ENCODE data around the gene CACNG7.

CACNG7 gene

DNA sequence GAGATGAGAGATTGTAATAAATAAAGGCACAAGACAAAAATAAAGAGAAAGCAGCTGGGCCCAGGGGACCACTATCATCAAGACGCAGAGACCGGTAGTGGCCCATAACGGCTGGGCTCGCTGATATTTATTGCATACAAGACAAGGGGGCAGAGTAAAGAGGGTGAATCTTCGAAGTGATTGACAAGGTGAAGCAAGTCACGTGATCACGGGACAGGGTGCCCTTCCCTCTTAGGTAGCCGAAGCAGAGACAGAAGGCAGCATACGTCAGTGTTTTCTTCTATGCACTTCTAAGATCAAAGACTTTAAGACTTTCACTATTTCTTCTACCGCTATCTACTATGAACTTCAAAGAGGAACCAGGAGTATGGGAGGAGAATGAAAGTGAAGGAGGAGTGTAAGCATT is 31.7 kb upstream of the CACNG7 start:
- no peak for DNase-seq (ENCODE audit: low read depth)
- no peak overlapping the region for H3K4me3 ChIP-seq (ENCODE audit: low read depth, low read length)

DNA sequence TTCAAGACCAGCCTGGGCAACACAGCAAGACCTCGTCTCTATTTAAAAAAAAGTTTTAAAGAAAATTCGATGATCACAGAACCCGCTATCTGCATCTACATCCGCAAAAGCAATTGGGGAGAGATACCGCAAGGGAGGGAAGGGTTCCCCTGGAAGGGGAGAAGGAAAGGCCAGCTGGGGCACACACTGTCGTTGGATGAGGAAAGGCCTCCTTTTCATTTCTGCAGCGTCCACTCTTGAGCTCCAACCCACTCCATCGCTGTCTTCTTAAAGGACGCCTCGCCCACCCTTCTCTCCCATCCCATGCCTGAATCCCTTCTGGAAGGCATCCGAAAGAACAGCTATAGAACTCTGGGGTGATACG is 30.3 kb upstream of the CACNG7 start:
- DNase-seq (ENCODE audit: low read depth), result no peak

DNA sequence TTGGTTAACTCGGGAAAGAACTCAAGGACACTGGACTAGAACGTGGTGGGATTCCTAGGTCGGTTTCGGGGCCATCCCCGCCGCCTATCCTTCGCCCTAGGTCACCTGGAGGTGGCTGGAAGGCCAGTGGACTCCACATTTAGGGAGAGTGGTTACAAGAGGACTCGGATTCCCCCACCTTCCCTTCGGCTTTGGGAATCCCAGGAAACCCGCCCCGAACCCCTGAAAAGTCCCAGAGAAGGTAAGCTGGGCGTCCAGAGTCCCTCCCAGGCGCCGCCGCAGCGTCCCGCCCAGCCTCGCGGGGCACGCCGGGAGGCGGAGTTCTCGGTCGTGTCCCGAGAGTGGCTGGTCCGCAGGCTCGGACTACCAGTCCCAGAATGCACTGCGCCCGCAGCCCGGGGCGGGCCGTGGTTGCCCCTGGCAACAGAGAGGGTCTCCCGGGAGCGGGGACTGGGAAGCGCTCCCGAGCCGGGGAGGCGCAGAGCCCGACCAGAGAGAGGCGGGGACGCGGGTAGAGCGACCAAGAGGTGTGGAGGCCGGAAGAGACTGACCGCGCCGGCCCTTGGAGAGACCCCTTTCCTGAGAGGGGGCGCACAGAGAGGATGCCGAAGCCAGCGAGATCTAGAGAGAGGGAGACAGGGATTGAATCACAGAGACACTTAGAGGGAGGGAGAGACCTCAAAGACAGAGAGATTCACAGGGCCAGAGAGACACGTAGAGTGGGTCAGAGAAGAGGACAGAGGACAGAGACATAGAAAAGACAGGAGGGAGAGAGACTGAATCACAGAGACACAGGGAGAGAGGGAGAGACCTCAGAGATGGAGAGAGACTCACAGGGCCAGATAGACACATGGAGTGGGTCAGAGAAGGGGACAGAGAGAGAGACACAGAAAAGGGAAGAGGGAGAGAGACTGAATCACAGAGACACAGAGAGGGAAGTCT is 29.7 kb upstream of the CACNG7 start:
- H3K4me3 ChIP-seq (ENCODE audit: low read depth, low read length), result peak overlapping the region; percentile 62
- peak; percentile 77 for DNase-seq (ENCODE audit: low read depth)

More for the DNA sequence above, 30.3 kb upstream of the CACNG7 start:
- peak overlapping the region; percentile 62 for H3K4me3 ChIP-seq (ENCODE audit: low read depth, low read length)

DNA sequence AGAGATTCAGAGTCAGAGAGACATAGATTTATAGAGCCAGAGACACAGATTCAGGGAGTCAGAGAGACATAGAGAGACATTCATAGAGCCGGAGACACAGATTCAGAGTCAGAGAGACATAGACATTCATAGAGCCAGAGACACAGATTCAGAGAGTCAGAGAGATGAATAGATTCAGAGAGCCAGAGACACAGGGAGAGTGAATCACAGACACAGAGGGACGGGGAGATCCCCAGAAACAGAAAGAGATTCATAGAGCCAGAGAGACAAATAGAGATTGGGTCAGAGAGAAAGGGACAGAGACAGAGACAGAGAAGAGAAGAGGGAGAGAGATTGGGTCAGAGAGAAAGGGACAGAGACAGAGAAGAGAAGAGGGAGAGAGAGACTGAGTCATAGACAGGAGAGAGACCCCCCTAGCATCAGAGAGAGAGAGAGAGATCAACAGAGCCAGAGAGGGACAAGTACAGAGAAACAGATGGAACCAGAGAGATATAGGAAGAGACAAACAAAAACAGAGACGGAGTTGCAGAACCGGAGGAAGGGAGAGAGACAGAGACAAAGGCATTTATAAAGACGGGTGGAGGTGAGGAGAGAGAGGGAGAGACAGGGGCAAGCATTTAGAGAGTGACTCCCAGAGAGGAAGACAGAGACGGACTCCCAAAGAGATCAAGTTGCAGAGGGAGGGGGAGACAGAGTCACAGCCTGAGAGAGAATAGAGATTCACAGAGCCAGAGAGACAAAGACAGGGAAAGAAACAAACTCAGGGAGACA is 28.2 kb upstream of the CACNG7 start:
- DNase-seq (ENCODE audit: low read depth), result no peak
- H3K4me3 ChIP-seq (ENCODE audit: low read depth, low read length), result no peak overlapping the region

DNA sequence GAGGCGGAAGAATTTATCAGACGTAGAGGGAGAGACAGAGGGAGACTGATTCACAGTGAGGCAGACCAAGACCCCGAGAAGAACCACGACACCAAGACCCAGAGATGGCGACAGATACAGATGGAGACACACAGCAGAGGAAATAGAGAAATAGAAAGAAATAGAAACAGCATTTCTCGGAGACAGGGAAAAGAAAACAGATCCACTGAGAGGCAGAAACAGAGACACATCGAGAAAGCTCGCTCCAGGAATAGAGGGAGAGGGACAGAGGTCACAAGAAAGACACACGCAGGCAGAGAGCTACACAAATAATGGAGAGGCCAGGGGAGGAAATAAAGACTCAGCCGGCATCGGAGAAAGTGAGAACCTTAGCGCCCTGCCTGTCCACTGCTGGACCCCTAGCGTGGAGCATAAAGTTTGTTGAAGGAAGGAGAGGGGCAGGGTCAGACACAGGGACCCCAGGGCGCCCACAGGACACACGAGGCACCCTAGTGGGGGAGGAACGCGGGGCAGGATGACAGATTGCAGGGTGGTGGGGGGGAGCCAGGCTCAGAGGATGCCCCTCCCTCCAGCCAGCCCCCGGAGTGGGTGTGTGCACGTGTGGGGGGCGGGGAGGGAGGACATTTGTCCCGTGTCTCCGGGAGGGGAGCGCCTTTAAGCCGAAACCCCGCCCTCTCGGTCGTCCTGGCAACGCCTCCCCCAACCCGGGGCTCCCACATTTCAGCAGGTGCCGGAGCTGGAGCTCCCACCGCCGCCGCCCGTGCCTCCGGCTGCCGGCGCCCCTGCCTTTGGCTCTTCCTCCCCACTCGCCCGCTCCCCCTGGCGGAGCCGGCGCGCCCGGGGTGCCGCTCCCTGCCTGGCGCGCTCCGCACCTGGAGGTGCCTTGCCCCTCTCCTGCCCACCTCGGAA is 27.3 kb upstream of the CACNG7 start, which contains the start of gene PRKCG:
PRKCG (plus strand) TSS at position 716 of the 909 bp plus-strand sequence. CDS start 298 bp downstream, outside the sequence.
- DNase-seq (ENCODE audit: low read depth), result no peak
- peak within 1 kb of the TSS; percentile 42 for H3K4me3 ChIP-seq (ENCODE audit: low read depth, low read length)

DNA sequence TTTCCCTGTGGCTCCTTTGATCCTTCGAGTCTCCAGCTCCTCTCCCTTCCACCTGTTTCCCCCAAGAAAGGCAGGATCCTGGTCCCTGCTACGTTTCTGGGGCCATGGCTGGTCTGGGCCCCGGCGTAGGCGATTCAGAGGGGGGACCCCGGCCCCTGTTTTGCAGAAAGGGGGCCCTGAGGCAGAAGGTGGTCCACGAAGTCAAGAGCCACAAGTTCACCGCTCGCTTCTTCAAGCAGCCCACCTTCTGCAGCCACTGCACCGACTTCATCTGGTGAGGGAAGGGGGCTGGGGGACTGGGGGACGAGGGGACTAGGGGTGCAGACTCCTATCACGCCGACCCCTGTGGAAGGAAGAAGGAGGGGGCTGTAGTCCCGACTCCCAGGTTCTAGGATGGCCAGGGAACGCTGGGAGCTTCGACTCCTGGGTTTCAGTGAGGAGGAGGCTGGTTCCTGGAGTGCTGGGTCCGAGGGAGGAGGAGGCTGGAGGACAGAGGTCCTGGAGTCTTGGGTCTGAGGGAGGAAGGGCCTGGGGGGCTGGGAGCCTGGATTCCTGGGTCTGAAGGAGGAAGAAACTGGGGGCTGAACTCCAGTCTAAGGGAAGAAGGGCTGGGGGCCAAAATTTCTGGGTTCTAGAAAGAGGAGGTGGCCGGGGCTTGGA is 26.6 kb upstream of the CACNG7 start:
- no peak for DNase-seq (ENCODE audit: low read depth)
- H3K4me3 ChIP-seq (ENCODE audit: low read depth, low read length), result peak overlapping the region; percentile 42

DNA sequence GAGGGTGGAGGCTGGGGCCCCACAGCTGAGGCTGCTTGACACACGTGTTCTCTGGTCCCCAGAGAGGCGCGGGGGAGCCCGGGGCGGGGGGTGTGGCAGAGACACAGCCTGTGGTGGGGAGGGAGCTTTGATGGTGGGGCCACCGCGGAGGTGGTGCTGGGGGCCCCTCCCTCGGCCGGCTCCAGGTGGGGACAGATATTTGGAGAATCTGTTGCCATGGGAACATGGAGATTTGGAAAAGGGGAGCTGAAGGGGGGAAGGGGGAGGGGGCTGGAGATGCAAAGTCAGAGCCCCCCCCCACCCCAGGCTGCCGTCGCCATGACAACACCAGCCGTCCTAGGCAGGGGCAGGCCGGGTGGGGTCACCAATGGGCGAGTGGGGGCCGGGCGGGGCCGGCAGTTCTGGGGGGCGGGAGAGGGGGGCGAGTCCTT is 25.8 kb upstream of the CACNG7 start:
- no peak overlapping the region for H3K4me3 ChIP-seq (ENCODE audit: low read depth, low read length)
- no peak for DNase-seq (ENCODE audit: low read depth)

DNA sequence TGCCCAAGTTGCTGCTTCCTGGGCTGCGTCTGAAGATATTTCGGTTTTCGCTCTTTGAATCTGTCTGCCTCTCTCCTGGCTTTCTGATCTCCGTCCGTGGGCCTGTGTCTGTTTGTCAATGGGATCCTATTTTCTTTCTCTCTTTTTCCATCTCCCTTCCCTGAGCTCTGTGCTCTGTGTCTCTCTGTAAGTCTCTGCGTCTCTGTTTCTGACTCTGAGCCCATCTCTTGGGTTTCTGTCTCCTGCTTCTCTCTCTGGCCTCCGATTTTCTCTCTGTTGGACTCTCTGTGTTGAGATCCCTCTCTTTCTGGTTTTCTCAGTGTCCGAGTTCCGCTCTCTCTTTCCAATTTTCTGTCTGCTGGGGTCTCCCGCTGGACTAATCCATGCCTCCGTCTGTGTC is 25.3 kb upstream of the CACNG7 start:
- DNase-seq (ENCODE audit: low read depth), result no peak
- no peak overlapping the region for H3K4me3 ChIP-seq (ENCODE audit: low read depth, low read length)

DNA sequence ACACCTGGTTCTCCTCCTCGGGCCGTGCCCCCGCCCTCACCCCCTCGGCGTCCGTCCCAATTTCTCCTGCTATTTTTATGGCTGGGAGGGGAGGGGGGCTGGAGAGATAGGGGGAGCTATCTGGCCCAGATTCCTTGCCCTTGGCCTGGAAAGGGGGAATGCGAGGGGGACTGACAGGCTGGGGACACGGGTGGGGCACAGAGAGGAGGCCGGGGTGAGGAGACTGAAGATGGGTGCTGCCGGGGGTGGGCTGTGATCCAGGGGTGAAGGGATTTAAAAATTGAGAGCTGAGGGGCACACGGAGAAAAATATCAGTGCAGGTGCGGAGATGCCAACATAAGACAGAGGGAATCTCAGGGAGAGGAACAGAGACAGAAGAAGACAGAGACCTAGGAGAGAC is 24.8 kb upstream of the CACNG7 start:
- H3K4me3 ChIP-seq (ENCODE audit: low read depth, low read length), result no peak overlapping the region
- no peak for DNase-seq (ENCODE audit: low read depth)

DNA sequence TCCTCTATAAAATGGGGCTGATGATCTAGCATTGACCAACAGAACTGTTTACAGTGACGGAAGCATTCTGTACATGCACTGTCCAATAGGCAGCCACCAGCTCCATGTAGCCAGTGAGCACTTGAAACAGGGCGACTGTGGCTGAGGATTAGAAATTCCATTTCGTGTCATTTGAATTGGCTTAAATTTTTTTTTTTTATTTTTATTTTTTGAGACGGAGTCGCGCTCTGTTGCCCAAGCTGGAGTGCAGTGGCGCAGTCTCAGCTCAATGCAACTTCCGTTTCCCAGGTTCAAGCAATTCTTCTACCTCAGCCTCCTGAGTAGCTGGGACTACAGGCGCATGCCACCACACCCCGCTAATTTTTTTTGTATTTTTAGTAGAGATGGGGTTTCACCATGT is 24.0 kb upstream of the CACNG7 start:
- H3K4me3 ChIP-seq (ENCODE audit: low read depth, low read length), result no peak overlapping the region
- no peak for DNase-seq (ENCODE audit: low read depth)

DNA sequence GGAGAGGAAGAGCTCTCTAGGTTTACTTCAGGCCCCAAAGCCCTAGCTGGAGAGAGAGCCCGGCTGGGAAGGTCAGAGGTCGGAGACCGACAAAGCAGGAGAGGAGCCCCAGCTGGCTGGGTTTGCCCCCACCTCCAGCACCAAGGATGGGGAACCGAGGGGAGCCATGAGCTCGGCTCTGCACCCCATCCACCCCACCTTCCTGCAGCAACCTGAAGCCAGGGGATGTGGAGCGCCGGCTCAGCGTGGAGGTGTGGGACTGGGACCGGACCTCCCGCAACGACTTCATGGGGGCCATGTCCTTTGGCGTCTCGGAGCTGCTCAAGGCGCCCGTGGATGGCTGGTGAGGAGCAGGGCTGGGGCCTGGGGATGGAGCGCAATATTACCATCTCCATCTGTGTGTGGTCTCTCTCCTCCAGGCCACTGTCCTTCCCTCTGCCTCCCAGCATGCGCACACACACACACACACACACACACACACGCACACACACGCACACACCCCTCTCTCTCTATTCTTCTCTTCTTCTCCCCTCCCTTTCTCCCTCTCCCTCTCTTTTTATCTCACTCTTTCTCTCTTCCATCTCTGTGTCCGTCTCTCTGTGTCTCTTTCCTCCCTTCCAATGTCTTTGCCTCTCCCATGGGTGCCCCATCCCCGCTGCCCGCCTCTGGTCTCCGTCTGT is 16.6 kb upstream of the CACNG7 start:
- no peak for DNase-seq (ENCODE audit: low read depth)

DNA sequence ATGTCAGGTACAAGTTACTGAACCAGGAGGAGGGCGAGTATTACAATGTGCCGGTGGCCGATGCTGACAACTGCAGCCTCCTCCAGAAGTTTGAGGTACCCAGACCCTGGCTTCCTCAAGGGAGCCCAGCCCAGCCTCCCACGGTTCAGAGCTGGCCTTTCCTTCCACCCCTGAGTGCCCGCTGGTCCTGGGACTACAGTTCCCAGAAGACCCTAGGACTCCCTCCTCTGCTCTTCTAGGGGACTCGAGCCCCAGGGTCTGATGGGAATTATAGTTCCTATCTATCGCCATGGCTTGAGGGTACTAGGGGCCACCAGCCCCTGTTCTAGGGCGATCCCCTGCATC is 16.1 kb upstream of the CACNG7 start:
- no peak overlapping the region for H3K4me3 ChIP-seq (ENCODE audit: low read depth, low read length)
- DNase-seq (ENCODE audit: low read depth), result no peak

More for the DNA sequence above, 16.6 kb upstream of the CACNG7 start:
- no peak overlapping the region for H3K4me3 ChIP-seq (ENCODE audit: low read depth, low read length)

DNA sequence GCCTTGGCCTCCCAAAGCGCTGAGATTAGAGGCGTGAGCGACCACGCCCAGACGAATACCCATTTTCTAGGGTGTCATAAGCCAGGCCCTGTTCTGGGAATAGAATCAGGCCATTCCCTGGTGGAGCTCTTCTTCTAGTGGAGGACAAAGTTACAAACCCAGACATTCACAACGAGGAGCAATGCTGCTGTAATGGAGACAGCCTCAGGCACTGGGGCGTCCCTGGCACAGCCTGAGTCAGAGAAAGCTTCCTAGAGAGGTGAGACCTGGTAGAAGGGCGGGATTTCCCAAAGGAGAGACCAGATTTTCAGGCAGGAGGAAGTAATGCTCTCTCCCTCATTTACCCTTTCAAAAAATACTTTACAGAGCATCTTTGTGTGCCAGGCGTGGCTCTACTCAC is 14.4 kb upstream of the CACNG7 start:
- no peak for DNase-seq (ENCODE audit: low read depth)
- H3K4me3 ChIP-seq (ENCODE audit: low read depth, low read length), result no peak overlapping the region

DNA sequence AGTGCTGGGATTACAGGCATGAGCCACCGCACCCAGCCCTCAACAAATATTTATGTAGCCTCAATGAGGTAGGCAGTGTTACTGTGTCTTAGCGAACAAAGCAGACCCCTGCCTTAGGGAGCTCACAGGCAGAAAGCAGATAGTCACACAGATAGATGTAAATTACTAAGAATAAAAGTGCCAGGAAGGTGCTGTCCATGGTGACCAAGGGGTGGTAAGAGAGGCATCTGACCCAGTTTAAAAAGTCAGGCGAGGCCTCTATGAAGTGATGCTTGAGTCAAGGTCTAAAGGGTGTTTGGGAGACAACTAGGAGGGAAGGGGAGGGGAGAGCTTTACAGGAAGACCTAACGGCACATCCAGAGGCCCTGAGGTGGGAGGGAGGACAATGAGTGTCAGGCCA is 12.4 kb upstream of the CACNG7 start:
- DNase-seq (ENCODE audit: low read depth), result no peak
- no peak overlapping the region for H3K4me3 ChIP-seq (ENCODE audit: low read depth, low read length)

DNA sequence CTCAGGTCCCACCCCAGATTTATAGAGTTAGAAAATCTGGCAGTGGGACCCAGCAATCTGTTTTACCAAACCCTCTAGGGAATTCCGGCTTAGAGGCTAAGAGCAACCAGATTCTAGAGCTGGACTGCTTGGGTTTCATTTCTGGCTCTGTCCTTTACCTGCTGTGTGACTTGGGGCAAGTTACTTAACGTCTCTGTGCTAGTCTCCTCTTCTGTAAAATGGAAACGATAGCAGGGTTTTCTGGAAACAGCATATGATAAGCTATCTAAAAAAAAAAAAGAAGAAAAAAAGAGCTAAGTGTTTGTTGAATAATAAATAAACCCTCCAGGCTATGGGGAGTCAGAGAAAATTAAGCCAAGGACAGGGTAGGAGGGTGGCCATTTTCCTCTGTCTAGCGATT is 11.6 kb upstream of the CACNG7 start:
- no peak for DNase-seq (ENCODE audit: low read depth)

DNA sequence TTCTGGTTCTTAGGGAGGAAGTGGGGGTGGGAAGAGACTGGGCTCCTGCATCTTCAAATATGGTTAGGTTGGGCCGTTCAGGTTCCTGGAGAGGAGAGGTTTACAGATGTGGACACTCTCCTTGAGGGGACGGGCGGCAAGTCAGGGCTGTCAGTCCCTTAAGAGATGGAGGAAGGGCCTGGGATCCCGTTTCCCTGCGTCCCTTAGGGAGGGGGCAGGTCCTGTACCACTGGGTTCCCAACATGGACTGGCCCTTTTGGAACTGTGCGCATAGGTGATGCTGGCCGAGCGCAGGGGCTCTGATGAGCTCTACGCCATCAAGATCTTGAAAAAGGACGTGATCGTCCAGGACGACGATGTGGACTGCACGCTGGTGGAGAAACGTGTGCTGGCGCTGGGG is 10.9 kb upstream of the CACNG7 start:
- no peak for DNase-seq (ENCODE audit: low read depth)
- no peak overlapping the region for H3K4me3 ChIP-seq (ENCODE audit: low read depth, low read length)

More for the DNA sequence above, 11.6 kb upstream of the CACNG7 start:
- H3K4me3 ChIP-seq (ENCODE audit: low read depth, low read length), result no peak overlapping the region

DNA sequence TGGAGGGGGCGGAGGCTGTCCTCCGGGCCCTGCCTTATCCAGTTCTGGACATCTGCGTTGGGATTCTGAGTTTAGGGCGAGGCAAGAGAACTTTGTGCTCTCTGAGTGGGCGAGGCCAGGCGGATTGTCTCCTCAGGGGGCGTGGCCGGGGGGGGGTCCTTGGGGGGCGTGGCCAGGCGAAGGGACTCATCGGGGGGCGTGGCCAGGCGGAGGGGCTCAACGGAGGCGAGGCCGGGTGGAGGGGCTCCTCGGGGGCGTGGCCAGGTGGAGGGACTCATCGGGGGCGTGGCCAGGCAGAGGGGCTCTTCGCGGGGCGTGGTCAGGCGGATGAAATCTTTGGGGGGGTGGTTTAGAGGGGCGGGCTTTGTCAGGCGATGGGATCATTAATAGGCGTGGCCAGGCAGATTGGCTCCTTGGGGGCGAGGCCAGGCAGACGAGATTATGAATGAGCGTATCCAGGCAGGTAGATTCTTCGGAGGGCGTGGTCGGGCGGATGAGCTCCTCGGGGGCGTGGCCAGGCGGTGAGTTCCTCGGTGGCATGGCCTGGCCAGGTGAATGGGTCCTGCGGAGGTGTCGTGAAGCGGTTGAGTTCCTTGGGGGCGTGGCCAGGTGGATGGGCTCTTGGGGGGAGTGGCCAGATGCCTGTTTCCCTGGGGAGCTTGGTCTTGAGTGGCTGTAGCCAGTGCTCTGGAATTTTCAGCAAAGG is 10.3 kb upstream of the CACNG7 start:
- no peak for DNase-seq (ENCODE audit: low read depth)
- H3K4me3 ChIP-seq (ENCODE audit: low read depth, low read length), result no peak overlapping the region
